ENCODE measurements around the gene GALNT12.

The GALNT12 gene

GRCh38 chr9:98780059-98780749 lies 27.3 kb upstream of the GALNT12 start (continued):
- TF ChIP-seq, protein P1, sequence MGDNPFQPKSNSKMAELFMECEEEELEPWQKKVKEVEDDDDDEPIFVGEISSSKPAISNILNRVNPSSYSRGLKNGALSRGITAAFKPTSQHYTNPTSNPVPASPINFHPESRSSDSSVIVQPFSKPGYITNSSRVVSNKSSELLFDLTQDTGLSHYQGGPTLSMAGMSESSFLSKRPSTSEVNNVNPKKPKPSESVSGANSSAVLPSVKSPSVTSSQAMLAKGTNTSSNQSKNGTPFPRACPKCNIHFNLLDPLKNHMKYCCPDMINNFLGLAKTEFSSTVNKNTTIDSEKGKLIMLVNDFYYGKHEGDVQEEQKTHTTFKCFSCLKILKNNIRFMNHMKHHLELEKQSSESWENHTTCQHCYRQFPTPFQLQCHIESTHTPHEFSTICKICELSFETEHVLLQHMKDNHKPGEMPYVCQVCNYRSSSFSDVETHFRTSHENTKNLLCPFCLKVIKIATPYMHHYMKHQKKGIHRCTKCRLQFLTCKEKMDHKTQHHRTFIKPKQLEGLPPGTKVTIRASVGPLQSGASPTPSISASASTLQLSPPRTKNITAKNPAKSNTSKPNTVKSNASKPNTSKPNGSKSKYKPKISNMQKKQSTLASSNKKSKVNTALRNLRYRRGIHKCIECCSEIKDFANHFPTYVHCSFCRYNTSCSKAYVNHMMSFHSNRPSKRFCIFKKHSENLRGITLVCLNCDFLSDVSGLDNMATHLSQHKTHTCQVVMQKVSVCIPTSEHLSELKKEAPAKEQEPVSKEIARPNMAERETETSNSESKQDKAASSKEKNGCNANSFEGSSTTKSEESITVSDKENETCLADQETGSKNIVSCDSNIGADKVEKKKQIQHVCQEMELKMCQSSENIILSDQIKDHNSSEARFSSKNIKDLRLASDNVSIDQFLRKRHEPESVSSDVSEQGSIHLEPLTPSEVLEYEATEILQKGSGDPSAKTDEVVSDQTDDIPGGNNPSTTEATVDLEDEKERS (tag by site-specific recombination; IDR thresholded peaks at IDR 0.05), result no peak
- TF ChIP-seq ZNF155 (tag by site-specific recombination; IDR thresholded peaks at IDR 0.05), result no peak
- no peak for TF ChIP-seq ZNF335 (tag by site-specific recombination; conservative IDR thresholded peaks at IDR 0.05)
- TF ChIP-seq ZNF223 (tag by site-specific recombination; IDR thresholded peaks at IDR 0.05), result no peak
- no peak for TF ChIP-seq ZNF311 (tag by site-specific recombination; IDR thresholded peaks at IDR 0.05; ENCODE audit: borderline replicate concordance)
- no peak for TF ChIP-seq AEBP2 (tag by site-specific recombination; IDR thresholded peaks at IDR 0.05; ENCODE audit: borderline replicate concordance)
- TF ChIP-seq SP7 (tag by site-specific recombination; IDR thresholded peaks at IDR 0.05), result no peak
- TF ChIP-seq ZNF510 (tag by site-specific recombination; IDR thresholded peaks at IDR 0.05; ENCODE audit: insufficient replicate concordance), result no peak
- TF ChIP-seq ZNF501 (tag by site-specific recombination; IDR thresholded peaks at IDR 0.05), result no peak

DNA sequence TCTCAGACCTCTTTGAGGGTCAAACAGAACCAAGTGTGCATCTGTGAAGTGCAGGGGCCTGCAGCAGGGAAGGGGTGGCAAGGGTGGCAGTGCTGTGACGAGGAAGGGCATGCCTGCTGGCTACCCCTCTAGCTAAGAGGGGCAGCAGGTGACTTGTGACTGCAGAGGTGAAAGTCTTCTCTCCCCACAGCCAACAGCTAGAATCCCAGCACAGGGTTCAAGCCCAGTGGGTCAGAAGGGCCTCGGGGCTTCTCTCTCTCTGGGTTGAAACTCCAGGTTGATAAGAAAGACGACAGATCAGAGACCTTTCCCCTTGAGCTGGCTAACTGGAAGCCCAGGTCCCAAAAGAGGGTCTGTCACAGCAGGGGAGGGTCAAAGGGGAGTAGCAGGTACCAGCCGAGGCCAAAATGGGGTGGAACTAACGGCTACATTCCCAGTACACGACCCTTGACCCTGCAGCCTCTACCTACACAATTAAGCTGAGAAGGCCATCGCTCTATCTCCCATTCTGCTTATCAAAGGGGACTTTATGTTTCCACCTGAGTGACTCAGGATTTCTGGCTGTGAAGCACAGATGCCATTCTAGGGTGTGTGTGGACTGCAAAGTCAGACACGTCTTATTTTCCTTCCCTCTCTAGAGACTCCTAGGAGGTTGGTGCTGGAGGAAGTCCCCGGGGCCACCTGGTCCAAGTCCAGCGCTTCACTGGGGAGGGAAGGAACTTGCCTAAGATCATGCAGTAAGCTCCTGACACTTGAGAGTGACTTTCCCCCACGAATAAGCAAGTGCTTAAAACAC lies 25.7 kb upstream of the GALNT12 start:
- Histone ChIP-seq H3K4me1 (ENCODE audit: control insufficient read depth, insufficient read depth, low read length) (no peaks in the 10 kb centered on the region), H3K9me3 (ENCODE audit: control insufficient read depth, insufficient read depth, low read depth, low read length) (no peaks in the 10 kb centered on the region), H3K27ac (ENCODE audit: extremely low read depth, low read depth, low read length) (no peak overlapping the region), H3K4me3 (ENCODE audit: low read depth, low read length) (no peak overlapping the region), H3K36me3 (ENCODE audit: control insufficient read depth in 2 of 2, insufficient read depth in 1 of 2, low read length in 2 of 2) (peaks cover 3 to 71% of the 10 kb centered on the region in 2 experiments; a peak in 2 of 3 replicates)
- TF ChIP-seq ZNF341 (tag by site-specific recombination; IDR thresholded peaks at IDR 0.05; ENCODE audit: low read depth) (no peak), ZNF248 (tag by site-specific recombination; IDR thresholded peaks at IDR 0.05) (no peak), EGR2 (tag by site-specific recombination; IDR thresholded peaks at IDR 0.05; ENCODE audit: low read depth) (no peak), PBX3 (CRISPR knock-in tag; IDR thresholded peaks at IDR 0.05) (no peak), IKZF3 (tag by site-specific recombination; IDR thresholded peaks at IDR 0.05) (no peak), SP2 (tag by site-specific recombination; IDR thresholded peaks at IDR 0.05) (no peak), ZNF23 (tag by site-specific recombination; IDR thresholded peaks at IDR 0.05; ENCODE audit: borderline replicate concordance) (no peak), ZNF18 (tag by site-specific recombination; IDR thresholded peaks at IDR 0.05) (no peak), ZNF140 (tag by site-specific recombination; IDR thresholded peaks at IDR 0.05) (no peak), ZNF514 (tag by site-specific recombination; IDR thresholded peaks at IDR 0.05) (no peak), YY2 (tag by site-specific recombination; IDR thresholded peaks at IDR 0.05) (no peak), ZNF157 (tag by site-specific recombination; IDR thresholded peaks at IDR 0.05) (no peak)
- TF ChIP-seq, protein P2, sequence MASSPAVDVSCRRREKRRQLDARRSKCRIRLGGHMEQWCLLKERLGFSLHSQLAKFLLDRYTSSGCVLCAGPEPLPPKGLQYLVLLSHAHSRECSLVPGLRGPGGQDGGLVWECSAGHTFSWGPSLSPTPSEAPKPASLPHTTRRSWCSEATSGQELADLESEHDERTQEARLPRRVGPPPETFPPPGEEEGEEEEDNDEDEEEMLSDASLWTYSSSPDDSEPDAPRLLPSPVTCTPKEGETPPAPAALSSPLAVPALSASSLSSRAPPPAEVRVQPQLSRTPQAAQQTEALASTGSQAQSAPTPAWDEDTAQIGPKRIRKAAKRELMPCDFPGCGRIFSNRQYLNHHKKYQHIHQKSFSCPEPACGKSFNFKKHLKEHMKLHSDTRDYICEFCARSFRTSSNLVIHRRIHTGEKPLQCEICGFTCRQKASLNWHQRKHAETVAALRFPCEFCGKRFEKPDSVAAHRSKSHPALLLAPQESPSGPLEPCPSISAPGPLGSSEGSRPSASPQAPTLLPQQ (tag by site-specific recombination; IDR thresholded peaks at IDR 0.05), result no peak
- TF ChIP-seq, protein P3, sequence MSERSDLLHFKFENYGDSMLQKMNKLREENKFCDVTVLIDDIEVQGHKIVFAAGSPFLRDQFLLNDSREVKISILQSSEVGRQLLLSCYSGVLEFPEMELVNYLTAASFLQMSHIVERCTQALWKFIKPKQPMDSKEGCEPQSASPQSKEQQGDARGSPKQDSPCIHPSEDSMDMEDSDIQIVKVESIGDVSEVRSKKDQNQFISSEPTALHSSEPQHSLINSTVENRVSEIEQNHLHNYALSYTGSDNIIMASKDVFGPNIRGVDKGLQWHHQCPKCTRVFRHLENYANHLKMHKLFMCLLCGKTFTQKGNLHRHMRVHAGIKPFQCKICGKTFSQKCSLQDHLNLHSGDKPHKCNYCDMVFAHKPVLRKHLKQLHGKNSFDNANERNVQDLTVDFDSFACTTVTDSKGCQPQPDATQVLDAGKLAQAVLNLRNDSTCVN (tag by site-specific recombination; optimal IDR thresholded peaks at IDR 0.05), result no peak
- ChIA-PET POLR2A (no interaction called here), CTCF (interaction anchor here (0.7 to 1.4 kb wide), 3 partner anchors 8 to 33 kb away, joined by 3 to 5 read pairs (median 3); no protein-coding TSS in a partner anchor)

Data from HEK293 (cell line).